IMR-90 (cell line): ENCODE data around the gene AP2A1.

Experiments used
- CHD1 ChIP-seq: IDR thresholded peaks from 2 replicates; pipeline ENCODE4 v1.6.1; 2012; ENCODE audit warnings: low read depth, low read length, improper control_type of control experiment
- POLR2A ChIP-seq: IDR thresholded peaks from 2 replicates; pipeline ENCODE4 v1.6.1; 2012; ENCODE audit warnings: mild to moderate bottlenecking, low read depth, low read length
- SMC3 ChIP-seq: fragments of 150-350 bp; IDR thresholded peaks from 2 replicates; pipeline ENCODE4 v1.6.1; 2016; ENCODE audit warnings: low read depth, mild to moderate bottlenecking, antibody characterized with exemption, low read length, moderate library complexity
- TF ChIP-seq, protein P1 (sequence below): conservative IDR thresholded peaks from 2 replicates; pipeline ENCODE4 v1.5.1; 2012; ENCODE audit warnings: mild to moderate bottlenecking, low read depth, low read length, improper control_type of control experiment

DNA sequence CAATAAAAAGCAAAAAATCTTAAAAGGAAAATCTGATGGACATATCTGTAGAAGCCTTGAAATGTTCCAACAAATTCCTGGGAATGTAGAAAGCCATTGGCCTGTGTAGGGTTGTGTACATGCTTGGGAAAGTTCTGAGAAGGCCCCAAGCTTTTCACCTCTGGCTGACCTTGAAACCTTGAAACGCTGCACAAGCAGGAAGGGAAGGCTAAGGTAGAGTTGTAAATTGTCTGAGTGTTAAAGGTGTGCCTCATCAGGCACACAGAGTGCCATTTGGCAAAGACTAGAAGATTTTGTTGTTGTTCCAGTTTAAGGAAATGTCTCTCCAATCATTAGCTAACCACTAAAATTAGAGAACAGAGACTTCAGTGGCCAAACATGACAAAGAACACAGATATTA is 14.1 kb upstream of the AP2A1 start:
- TF ChIP-seq, protein P1, sequence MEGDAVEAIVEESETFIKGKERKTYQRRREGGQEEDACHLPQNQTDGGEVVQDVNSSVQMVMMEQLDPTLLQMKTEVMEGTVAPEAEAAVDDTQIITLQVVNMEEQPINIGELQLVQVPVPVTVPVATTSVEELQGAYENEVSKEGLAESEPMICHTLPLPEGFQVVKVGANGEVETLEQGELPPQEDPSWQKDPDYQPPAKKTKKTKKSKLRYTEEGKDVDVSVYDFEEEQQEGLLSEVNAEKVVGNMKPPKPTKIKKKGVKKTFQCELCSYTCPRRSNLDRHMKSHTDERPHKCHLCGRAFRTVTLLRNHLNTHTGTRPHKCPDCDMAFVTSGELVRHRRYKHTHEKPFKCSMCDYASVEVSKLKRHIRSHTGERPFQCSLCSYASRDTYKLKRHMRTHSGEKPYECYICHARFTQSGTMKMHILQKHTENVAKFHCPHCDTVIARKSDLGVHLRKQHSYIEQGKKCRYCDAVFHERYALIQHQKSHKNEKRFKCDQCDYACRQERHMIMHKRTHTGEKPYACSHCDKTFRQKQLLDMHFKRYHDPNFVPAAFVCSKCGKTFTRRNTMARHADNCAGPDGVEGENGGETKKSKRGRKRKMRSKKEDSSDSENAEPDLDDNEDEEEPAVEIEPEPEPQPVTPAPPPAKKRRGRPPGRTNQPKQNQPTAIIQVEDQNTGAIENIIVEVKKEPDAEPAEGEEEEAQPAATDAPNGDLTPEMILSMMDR = no peak
- TF ChIP-seq SMC3 (no peak), CHD1 (no peak), POLR2A (no peak)
